ENCODE results near the gene B3GALT6.
A peak's percentile ranks its signal among the peaks of the same experiment; 100 is the strongest.

The B3GALT6 gene

GRCh38 chr1:1216770-1217620, 15.0 kb upstream of the B3GALT6 start:
- peak in 1 of 2 experiments; percentile 69 for DNase-seq

GRCh38 chr1:1217621-1218523, 14.2 kb upstream of the B3GALT6 start:
- peak in 1 of 2 experiments; percentile 41 for DNase-seq

- DNase-seq, result no peak
These were observed 13.4 kb upstream of the B3GALT6 start for GRCh38 chr1:1218524-1219200.

GRCh38 chr1:1219341-1219740, 12.7 kb upstream of the B3GALT6 start:
- DNase-seq, result no peak

GRCh38 chr1:1220197-1220596, 11.8 kb upstream of the B3GALT6 start:
- no peak for DNase-seq

- DNase-seq, result no peak
These were observed 10.0 kb upstream of the B3GALT6 start for GRCh38 chr1:1221887-1222574.

GRCh38 chr1:1222575-1223225, 9.3 kb upstream of the B3GALT6 start:
- no peak for DNase-seq

- DNase-seq, result no peak
These were observed 8.7 kb upstream of the B3GALT6 start for GRCh38 chr1:1223321-1223720.

- DNase-seq, result no peak
These were observed 8.1 kb upstream of the B3GALT6 start for GRCh38 chr1:1223891-1224290.

- no peak for DNase-seq
These were observed 6.7 kb upstream of the B3GALT6 start for GRCh38 chr1:1225238-1225845.

- no peak for DNase-seq
These were observed 6.1 kb upstream of the B3GALT6 start for GRCh38 chr1:1225913-1226312.

- no peak for DNase-seq
These were observed 5.3 kb upstream of the B3GALT6 start for GRCh38 chr1:1226566-1227362.

- DNase-seq, result no peak
These were observed 4.7 kb upstream of the B3GALT6 start for GRCh38 chr1:1227386-1227785.

GRCh38 chr1:1228187-1228586, 3.9 kb upstream of the B3GALT6 start:
- no peak for DNase-seq

- DNase-seq, result no peak
These were observed 3.3 kb upstream of the B3GALT6 start for GRCh38 chr1:1228596-1229321.

GRCh38 chr1:1229770-1230169, 2.3 kb upstream of the B3GALT6 start:
- DNase-seq, result no peak

- no peak for DNase-seq
These were observed 1.2 kb upstream of the B3GALT6 start for GRCh38 chr1:1230656-1231399.

- DNase-seq, result peak; percentile 79 to 98
These were observed 433 bp upstream of the B3GALT6 start, which contains the start of gene SDF4 for GRCh38 chr1:1231400-1232207. SDF4 (minus strand) TSS chr1:1232001; CDS start chr1:1228772, 3,229 bp downstream.
